GM12878 (cell line): ENCODE measurements around the gene NKX6-1. TPM values are rescaled to one million over a fixed set of nuclear protein-coding genes. Genes with fewer than 3 reads are reported as not detected.

ENCODE experiments used
- ATAC-seq: fragments of 200-7000 bp; cut with Tn5 transposase; 3 replicates; pipeline ENCODE4 v1.9.1; 2020; ENCODE audit warnings: mild to moderate bottlenecking, moderate library complexity
- BruUV-seq: library from RNA; stranded (reverse); fragments of 400-500 nt; replicated peaks from 2 replicates; lab custom pipeline; 2021; lab: Mats Ljungman, UMichigan
- CTCF ChIA-PET: fragments of 300-600 bp; sonication (Branson Sonifier 250); formaldehyde crosslinking; extraction: SDS; loops from one replicate; lab custom pipeline; 2021; ENCODE audit warnings: inconsistent platforms; lab: Yijun Ruan, JAX
- POLR2A ChIA-PET: fragments of 350-600 bp; formaldehyde crosslinking; extraction: SDS; loops from one replicate; lab custom pipeline; 2021; ENCODE audit warnings: inconsistent platforms; lab: Charles Lee
- RAD21 ChIA-PET: fragments of 300-600 bp; sonication (Branson Sonifier 250); formaldehyde crosslinking; loops from one replicate; lab custom pipeline; 2023; ENCODE audit warnings: antibody characterized with exemption; ENCODE audit not compliant: unreplicated experiment; lab: Charles Lee
- SMC1A ChIA-PET: fragments of 300-600 bp; sonication (Branson Sonifier 250); formaldehyde crosslinking; loops from one replicate; lab custom pipeline; 2023; ENCODE audit not compliant: unreplicated experiment, uncharacterized antibody; lab: Charles Lee
- DNase-seq: peaks from one replicate; pipeline ENCODE4 v3.0.0-alpha.2; 2011; ENCODE audit warnings: low read depth, low spot score
- FAIRE-seq: peaks from 3 replicates; lab custom pipeline; 2011; peaks lifted over from hg19 to GRCh38; lab: Jason Lieb, UNC
- H2AFZ ChIP-seq: 2 replicates; pipeline ENCODE4 v1.6.0; 2011; ENCODE audit warnings: low read depth, low read length, control low read depth; ENCODE audit not compliant: control insufficient read depth
- H3K27ac ChIP-seq: 2 replicates; pipeline ENCODE4 v1.5.1; 2011; ENCODE audit warnings: control low read depth; ENCODE audit not compliant: control insufficient read depth, insufficient read depth
- H3K27me3 ChIP-seq, 2 experiments: replicated peaks in 1 of 2; 2 replicates each; pipeline versions ENCODE4 v1.6.0 to v1.6.1; 2011; ENCODE audit warnings: low read length in 1 of 2; ENCODE audit not compliant: control insufficient read depth in 2 of 2, insufficient read depth in 2 of 2
- H3K36me3 ChIP-seq, 2 experiments: 2 replicates each; pipeline ENCODE4 v1.5.1; 2011; ENCODE audit warnings: low read length in 1 of 2; ENCODE audit not compliant: control insufficient read depth in 2 of 2, insufficient read depth in 2 of 2
- H3K4me1 ChIP-seq: 2 replicates; pipeline ENCODE4 v1.6.1; 2011; ENCODE audit warnings: mild to moderate bottlenecking, low read length, moderate library complexity, mixed read lengths; ENCODE audit not compliant: control insufficient read depth, insufficient read depth
- H3K4me2 ChIP-seq: 2 replicates; pipeline ENCODE4 v1.6.0; 2011; ENCODE audit warnings: control low read depth; ENCODE audit not compliant: control insufficient read depth, insufficient read depth
- H3K4me3 ChIP-seq: fragments of 200-600 bp; sonication (generic); 2 replicates; pipeline ENCODE4 v1.5.1; 2016
- H3K79me2 ChIP-seq: 2 replicates; pipeline ENCODE4 v1.6.0; 2011; ENCODE audit warnings: low read length; ENCODE audit not compliant: control insufficient read depth, insufficient read depth
- H3K9ac ChIP-seq: 2 replicates; pipeline ENCODE4 v1.8.0; 2011; ENCODE audit warnings: low read length, control low read depth, mixed read lengths; ENCODE audit not compliant: control insufficient read depth, insufficient read depth
- H3K9me3 ChIP-seq: replicated peaks from 3 replicates; pipeline ENCODE4 v1.5.1; 2011; ENCODE audit warnings: mild to moderate bottlenecking, low read length; ENCODE audit not compliant: control insufficient read depth, insufficient read depth
- H4K20me1 ChIP-seq: 2 replicates; pipeline ENCODE4 v1.6.0; 2011; ENCODE audit not compliant: control insufficient read depth, insufficient read depth
- ASH2L ChIP-seq: fragments of 300-600, 200-600 bp; sonication (generic); IDR thresholded peaks from 2 replicates; pipeline ENCODE4 v1.6.1; 2017; ENCODE audit warnings: low read depth, mild to moderate bottlenecking, borderline replicate concordance
- BRCA1 ChIP-seq: IDR thresholded peaks from 2 replicates; pipeline ENCODE4 v1.6.1; 2011; ENCODE audit warnings: low read depth, low read length, improper control_type of control experiment
- CBFB ChIP-seq: IDR thresholded peaks from 2 replicates; pipeline ENCODE4 v1.6.1; 2016; ENCODE audit warnings: antibody characterized with exemption, low read depth
- CEBPB ChIP-seq, 2 experiments: fragments of 150-350 bp in 1 of 2; IDR thresholded peaks; 2 replicates each; pipeline ENCODE4 v1.6.1; 2012 to 2014; ENCODE audit warnings: low read depth in 2 of 2, low read length in 2 of 2, borderline replicate concordance in 1 of 2, inconsistent platforms in 1 of 2
- E4F1 ChIP-seq: fragments of 450-650 bp; IDR thresholded peaks from 2 replicates; pipeline ENCODE4 v1.6.1; 2018; ENCODE audit warnings: borderline replicate concordance, mild to moderate bottlenecking; ENCODE audit not compliant: partially characterized antibody
- MTA2 ChIP-seq: fragments of 450-650 bp; IDR thresholded peaks from 2 replicates; pipeline ENCODE4 v1.6.1; 2016; ENCODE audit warnings: low read depth, mild to moderate bottlenecking, moderate library complexity
- NFXL1 ChIP-seq: fragments of 450-650 bp; IDR thresholded peaks from 2 replicates; pipeline ENCODE4 v1.6.1; 2017; ENCODE audit warnings: antibody characterized with exemption, mild to moderate bottlenecking, borderline replicate concordance
- NFYA ChIP-seq: IDR thresholded peaks from 2 replicates; pipeline ENCODE4 v1.6.1; 2011; ENCODE audit warnings: low read depth, mild to moderate bottlenecking, low read length, improper control_type of control experiment, borderline replicate concordance
- NFYB ChIP-seq: IDR thresholded peaks from 2 replicates; pipeline ENCODE4 v1.6.1; 2011; ENCODE audit warnings: low read depth, mild to moderate bottlenecking, low read length, improper control_type of control experiment, moderate library complexity; ENCODE audit not compliant: insufficient read depth
- RFX5 ChIP-seq: IDR thresholded peaks from 2 replicates; pipeline ENCODE4 v1.6.1; 2011; ENCODE audit warnings: low read depth, low read length, improper control_type of control experiment
- YBX1 ChIP-seq: fragments of 450-650 bp; IDR thresholded peaks from 2 replicates; pipeline ENCODE4 v1.6.1; 2016; ENCODE audit warnings: antibody characterized with exemption
- ZNF592 ChIP-seq: fragments of 450-650 bp; IDR thresholded peaks from 2 replicates; pipeline ENCODE4 v1.6.1; 2017; ENCODE audit warnings: mild to moderate bottlenecking, moderate library complexity
- WGBS: methylation state at CpG from one replicate; pipeline ENCODE4 v1.1.6; 2016; ENCODE audit warnings: low lambda C conversion rate; ENCODE audit not compliant: insufficient replicate concordance, insufficient coverage; ENCODE audit errors: missing lambda C conversion rate; 5-methylcytosine and 5-hydroxymethylcytosine counted together
- in situ Hi-C: fragments of 300-500 bp; cut with MboI; formaldehyde crosslinking; loops from 9 replicates; pipeline ENCODE4 v1.14.3; 2018; ENCODE audit warnings: mixed read lengths
- intact Hi-C: fragments of 100-400 bp; cut with micrococcal nuclease; formaldehyde crosslinking; loops from one replicate; pipeline ENCODE4 v1.14.2; 2022; ENCODE audit not compliant: unreplicated experiment
- polyA plus RNA-seq, 11 experiments: library from polyadenylated mRNA; depleted of rRNA in 4 of 11; unstranded in 6 of 11; stranded (reverse) in 5 of 11; fragments of >200 nt; fragmentation: Nextera tagmentation in 4 of 11; fragmentation: Illumina TruSeq in 1 of 11; extraction: Ambion mirVana in 4 of 11; extraction: Trizol in 1 of 11; gene quantifications; 1 replicate in 1 of 11; 2 replicates in 10 of 11; pipeline versions ENCODE4 v1.2.1 to v1.2.3, GENCODE V29; 2011 to 2016; ENCODE audit warnings: inconsistent platforms in 2 of 11, missing spikeins in 2 of 11, low read depth in 1 of 11
- total RNA-seq, 4 experiments: library from RNA; depleted of rRNA in 3 of 4; stranded (reverse); fragments of >200 nt in 3 of 4; fragmentation: Illumina TruSeq in 1 of 4; extraction: Trizol in 1 of 4; gene quantifications; 2 replicates each; pipeline versions ENCODE4 v1.2.1 to v1.2.3, GENCODE V29; 2013 to 2021

The NKX6-1 gene
- total and polyA plus RNA-seq, 10 of the 15 experiments (the other 5 are each of a cell fraction or from before 2014, with no cell fraction given), result not detected

- Histone ChIP-seq H3K79me2 (no peaks in the 10 kb centered on the region), H3K9me3 (no peaks in the 10 kb centered on the region; the same call in 2 of the 3 replicates), H3K4me2 (no peak overlapping the region), H2AFZ (no peak overlapping the region), H3K27ac (no peak overlapping the region), H3K4me3 (no peak overlapping the region), H4K20me1 (no peaks in the 10 kb centered on the region), H3K27me3 (peaks cover 12 to 27% of the 10 kb centered on the region in 2 experiments), H3K9ac (no peak overlapping the region), H3K36me3 (no peaks in the 10 kb centered on the region), H3K4me1 (no peaks in the 10 kb centered on the region)
- CTCF ChIA-PET, result no interaction called here
- RAD21 ChIA-PET, result no interaction called here
- in situ Hi-C loops, result no loop called here
- 40% methylated on average over 10 of the region's 10 CpGs for WGBS
- intact Hi-C loops, result no loop called here
- BruUV-seq, result no TSS peak
- SMC1A ChIA-PET, result no interaction called here
- POLR2A ChIA-PET, result no interaction called here
- no peak for DNase-seq
- no peak for FAIRE-seq
- ATAC-seq, result no peak
- TF ChIP-seq BRCA1 (no peak), ASH2L (no peak), NFYA (no peak), NFXL1 (no peak), E4F1 (no peak), MTA2 (no peak), CEBPB (IDR thresholded peaks at IDR 0.05; ENCODE audit: borderline replicate concordance in 1 of 2, low read depth in 2 of 2, low read length in 2 of 2) (no peak), ZNF592 (no peak), RFX5 (no peak), NFYB (no peak), YBX1 (no peak), CBFB (no peak)
These were observed 2.1 kb upstream of the NKX6-1 start for GRCh38 chr4:84501202-84501503.
